ENCODE results near the gene COG5. TPM values are rescaled to one million over a fixed set of nuclear protein-coding genes. Genes with fewer than 3 reads are reported as not detected.

COG5 gene
- total and polyA plus RNA-seq, 2 experiments from 2014 or later = 15.4 to 36.5 TPM

- Histone ChIP-seq H3K27ac (ENCODE audit: low read depth) (no peak overlapping the region), H2AFZ (no peak overlapping the region), H4K20me1 (replicated peaks; ENCODE audit: insufficient read depth) (no peaks in the 10 kb centered on the region), H3K27me3 (ENCODE audit: insufficient read depth) (no peaks in the 10 kb centered on the region), H3K4me3 (no peak overlapping the region), H3K79me2 (replicated peaks; ENCODE audit: insufficient read depth) (no peaks in the 10 kb centered on the region), H3K36me3 (ENCODE audit: insufficient read depth) (no peaks in the 10 kb centered on the region), H3F3A (replicated peaks; ENCODE audit: low read depth) (no peaks in the 10 kb centered on the region), H3K4me1 (ENCODE audit: insufficient read depth) (no peaks in the 10 kb centered on the region), H3K4me2 (no peak overlapping the region), H3K9me2 (ENCODE audit: insufficient read depth) (no peaks in the 10 kb centered on the region)
- no peaks in the 10 kb centered on the region for H3K27me3 Mint-ChIP-seq (ENCODE audit: insufficient read depth, low read depth, poor library complexity)
- TF ChIP-seq ZNF114 (CRISPR knock-in tag; IDR thresholded peaks at IDR 0.05) (no peak), ZNF331 (CRISPR knock-in tag; IDR thresholded peaks at IDR 0.05; ENCODE audit: low read depth) (no peak), ETS1 (IDR thresholded peaks at IDR 0.05) (no peak), CTCF (conservative IDR thresholded peaks at IDR 0.05; ENCODE audit: low read depth in 2 of 2) (no peak), CREB1 (CRISPR knock-in tag; IDR thresholded peaks at IDR 0.05; ENCODE audit: low read depth) (no peak), EZH2phosphoT487 (IDR thresholded peaks at IDR 0.05; ENCODE audit: unreplicated experiment) (no peak), JUNB (IDR thresholded peaks at IDR 0.05; ENCODE audit: unreplicated experiment) (no peak), EZH2 (IDR thresholded peaks at IDR 0.05; ENCODE audit: low read depth, unreplicated experiment) (no peak), POLR2AphosphoS5 (IDR thresholded peaks at IDR 0.05; ENCODE audit: low read depth) (no peak)
- TF ChIP-seq, protein P1, sequence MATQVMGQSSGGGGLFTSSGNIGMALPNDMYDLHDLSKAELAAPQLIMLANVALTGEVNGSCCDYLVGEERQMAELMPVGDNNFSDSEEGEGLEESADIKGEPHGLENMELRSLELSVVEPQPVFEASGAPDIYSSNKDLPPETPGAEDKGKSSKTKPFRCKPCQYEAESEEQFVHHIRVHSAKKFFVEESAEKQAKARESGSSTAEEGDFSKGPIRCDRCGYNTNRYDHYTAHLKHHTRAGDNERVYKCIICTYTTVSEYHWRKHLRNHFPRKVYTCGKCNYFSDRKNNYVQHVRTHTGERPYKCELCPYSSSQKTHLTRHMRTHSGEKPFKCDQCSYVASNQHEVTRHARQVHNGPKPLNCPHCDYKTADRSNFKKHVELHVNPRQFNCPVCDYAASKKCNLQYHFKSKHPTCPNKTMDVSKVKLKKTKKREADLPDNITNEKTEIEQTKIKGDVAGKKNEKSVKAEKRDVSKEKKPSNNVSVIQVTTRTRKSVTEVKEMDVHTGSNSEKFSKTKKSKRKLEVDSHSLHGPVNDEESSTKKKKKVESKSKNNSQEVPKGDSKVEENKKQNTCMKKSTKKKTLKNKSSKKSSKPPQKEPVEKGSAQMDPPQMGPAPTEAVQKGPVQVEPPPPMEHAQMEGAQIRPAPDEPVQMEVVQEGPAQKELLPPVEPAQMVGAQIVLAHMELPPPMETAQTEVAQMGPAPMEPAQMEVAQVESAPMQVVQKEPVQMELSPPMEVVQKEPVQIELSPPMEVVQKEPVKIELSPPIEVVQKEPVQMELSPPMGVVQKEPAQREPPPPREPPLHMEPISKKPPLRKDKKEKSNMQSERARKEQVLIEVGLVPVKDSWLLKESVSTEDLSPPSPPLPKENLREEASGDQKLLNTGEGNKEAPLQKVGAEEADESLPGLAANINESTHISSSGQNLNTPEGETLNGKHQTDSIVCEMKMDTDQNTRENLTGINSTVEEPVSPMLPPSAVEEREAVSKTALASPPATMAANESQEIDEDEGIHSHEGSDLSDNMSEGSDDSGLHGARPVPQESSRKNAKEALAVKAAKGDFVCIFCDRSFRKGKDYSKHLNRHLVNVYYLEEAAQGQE (IDR thresholded peaks at IDR 0.05; ENCODE audit: unreplicated experiment) = no peak
- H3K36me3 Mint-ChIP-seq (ENCODE audit: low read depth) = no peaks in the 10 kb centered on the region
- ATAC-seq (no peak), DNase-seq (ENCODE audit: low spot score) (no peak)
- H3K4me3 Mint-ChIP-seq = no peak overlapping the region
- no peak overlapping the region for H3K27ac Mint-ChIP-seq
- H3K4me1 Mint-ChIP-seq = peaks cover 12% of the 10 kb centered on the region; the same call in 2 of the 3 replicates
- H3K9me3 Mint-ChIP-seq = no peaks in the 10 kb centered on the region
Observed at GRCh38 chr7:107370816-107371215, 192.9 kb downstream of the COG5 start.
